Right lobe of liver (tissue), 4 donors: ENCODE data around the gene PPP1R1B.

Experiments
- CTCF ChIP-seq, 4 donors: fragments of 200-600 bp in 3 of 4; fragments of 450-650 bp in 1 of 4; IDR thresholded peaks; one replicate each; pipeline versions ENCODE4 v1.5.1 to v1.8.0; 2016 to 2022; ENCODE audit warnings: antibody characterized with exemption in 4 of 4, mild to moderate bottlenecking in 2 of 4
- POLR2A ChIP-seq: fragments of 450-650 bp; IDR thresholded peaks from one replicate; pipeline ENCODE4 v1.6.1; 2017; ENCODE audit warnings: antibody characterized with exemption, mild to moderate bottlenecking
- donor health status: DM: no; HTN: no; CAD: no.
- donor health status: DM: no; HTN: no; CAD: no.
- donor health status: DM: no; HTN: yes; CAD: no.

GRCh38 chr17:39663688-39664580, 37.2 kb downstream of the PPP1R1B start:
- no peak for TF ChIP-seq CTCF (IDR thresholded peaks at IDR 0.05)
- TF ChIP-seq POLR2A: no peak
